Large intestine (tissue), 3 donors: Measurements from ENCODE around the gene SLC10A3. TPM values are rescaled to one million over a fixed set of nuclear protein-coding genes. Genes with fewer than 3 reads are reported as not detected.

Source experiments
- DNase-seq, 2 donors: peaks; one replicate each; pipeline versions ENCODE4 v3.0.0 to v3.0.0-alpha.2; 2013
- H3K27ac ChIP-seq: one replicate; pipeline ENCODE4 v1.5.1; 2013; ENCODE audit warnings: low read length
- H3K27me3 ChIP-seq: 2 replicates; pipeline ENCODE4 v1.6.1; 2013; ENCODE audit warnings: low read length; ENCODE audit not compliant: control insufficient read depth, insufficient read depth
- H3K36me3 ChIP-seq: 2 replicates; pipeline ENCODE4 v1.6.1; 2013; ENCODE audit warnings: low read length; ENCODE audit not compliant: control insufficient read depth, insufficient read depth
- H3K4me1 ChIP-seq: one replicate; pipeline ENCODE4 v1.6.1; 2013; ENCODE audit warnings: low read length; ENCODE audit not compliant: control insufficient read depth, insufficient read depth
- H3K4me3 ChIP-seq: one replicate; pipeline ENCODE4 v1.5.1; 2013; ENCODE audit warnings: low read length
- H3K9me3 ChIP-seq: one replicate; pipeline ENCODE4 v1.6.1; 2013; ENCODE audit warnings: mild to moderate bottlenecking, low read depth, low read length, moderate library complexity; ENCODE audit not compliant: control insufficient read depth
- WGBS: methylation state at CpG from one replicate; pipeline ENCODE4 v1.1.5; 2013; ENCODE audit warnings: low lambda C conversion rate; ENCODE audit not compliant: insufficient coverage; 5-methylcytosine and 5-hydroxymethylcytosine counted together
- polyA plus RNA-seq: library from polyadenylated mRNA; unstranded; fragments of 120-200 nt; gene quantifications from one replicate; pipeline ENCODE4 v1.2.1, GENCODE V29; 2013

SLC10A3 gene
- polyA plus RNA-seq, 1 donor = 21.1 TPM

GRCh38 chrX:154441984-154442707 is 48.3 kb downstream of the SLC10A3 start:
- no peaks in the 10 kb centered on the region for H3K9me3 ChIP-seq
- H3K4me1 ChIP-seq = peaks cover 10% of the 10 kb centered on the region
- H3K27ac ChIP-seq = no peak overlapping the region
- WGBS = no CpG with 5 or more reads among the region's 21 CpGs
- DNase-seq = no peak
- no peak overlapping the region for H3K4me3 ChIP-seq
- no peaks in the 10 kb centered on the region for H3K27me3 ChIP-seq
- H3K36me3 ChIP-seq = peaks cover 40% of the 10 kb centered on the region

- WGBS = no CpG with 5 or more reads among the region's 11 CpGs
- H3K4me3 ChIP-seq = no peak overlapping the region
- no peak overlapping the region for H3K27ac ChIP-seq
- peaks cover 10% of the 10 kb centered on the region for H3K4me1 ChIP-seq
- H3K9me3 ChIP-seq = no peaks in the 10 kb centered on the region
- no peaks in the 10 kb centered on the region for H3K27me3 ChIP-seq
- DNase-seq = no peak
- peaks cover 35% of the 10 kb centered on the region for H3K36me3 ChIP-seq
Observed at GRCh38 chrX:154441564-154441963, 48.9 kb downstream of the SLC10A3 start.

GRCh38 chrX:154440623-154441357 is 49.6 kb downstream of the SLC10A3 start:
- no peaks in the 10 kb centered on the region for H3K27me3 ChIP-seq
- H3K9me3 ChIP-seq = no peaks in the 10 kb centered on the region
- H3K4me1 ChIP-seq = peaks cover 13% of the 10 kb centered on the region
- H3K4me3 ChIP-seq = no peak overlapping the region
- H3K27ac ChIP-seq = no peak overlapping the region
- DNase-seq = no peak
- peaks cover 36% of the 10 kb centered on the region for H3K36me3 ChIP-seq
- WGBS = no CpG with 5 or more reads among the region's 17 CpGs

- H3K4me1 ChIP-seq = peaks cover 13% of the 10 kb centered on the region
- no CpG with 5 or more reads among the region's 18 CpGs for WGBS
- no peak for DNase-seq
- H3K4me3 ChIP-seq = no peak overlapping the region
- peaks cover 46% of the 10 kb centered on the region for H3K36me3 ChIP-seq
- no peaks in the 10 kb centered on the region for H3K27me3 ChIP-seq
- H3K27ac ChIP-seq = no peak overlapping the region
- no peaks in the 10 kb centered on the region for H3K9me3 ChIP-seq
Observed at GRCh38 chrX:154439841-154440240, 50.6 kb downstream of the SLC10A3 start.

GRCh38 chrX:154437971-154438893 is 52.2 kb downstream of the SLC10A3 start:
- WGBS = no CpG with 5 or more reads among the region's 28 CpGs
- no peak overlapping the region for H3K27ac ChIP-seq
- H3K36me3 ChIP-seq = peaks cover 57% of the 10 kb centered on the region
- no peaks in the 10 kb centered on the region for H3K9me3 ChIP-seq
- peak overlapping the region; percentile 60 for H3K4me3 ChIP-seq
- no peak for DNase-seq
- H3K27me3 ChIP-seq = no peaks in the 10 kb centered on the region
- peaks cover 10% of the 10 kb centered on the region for H3K4me1 ChIP-seq

Other genes starting within 250 kb of the SLC10A3 start
- not detected for gene OPN1MW3, start 233.0 kb downstream of the SLC10A3 start, polyA plus RNA-seq
- gene TEX28, start 195.5 kb downstream of the SLC10A3 start, polyA plus RNA-seq = not detected
- gene TKTL1, start 194.8 kb downstream of the SLC10A3 start, polyA plus RNA-seq = 0.19 TPM
- 468 TPM for gene FLNA, start 116.0 kb downstream of the SLC10A3 start, polyA plus RNA-seq
- 50.1 TPM for gene EMD, start 111.3 kb downstream of the SLC10A3 start, polyA plus RNA-seq
- gene RPL10, start 92.3 kb downstream of the SLC10A3 start, polyA plus RNA-seq = 5,173 TPM
- gene DNASE1L1, start 81.4 kb downstream of the SLC10A3 start, polyA plus RNA-seq = 26.2 TPM
- gene TAFAZZIN, start 79.1 kb downstream of the SLC10A3 start, polyA plus RNA-seq = 47.4 TPM
- 137 TPM for gene ATP6AP1, start 62.0 kb downstream of the SLC10A3 start, polyA plus RNA-seq
- 108 TPM for gene GDI1, start 53.5 kb downstream of the SLC10A3 start, polyA plus RNA-seq
- gene FAM50A, start 46.5 kb downstream of the SLC10A3 start, polyA plus RNA-seq = 71.3 TPM
- gene PLXNA3, start 32.3 kb downstream of the SLC10A3 start, polyA plus RNA-seq = 37.2 TPM
- 25.4 TPM for gene LAGE3, start 11.3 kb downstream of the SLC10A3 start, polyA plus RNA-seq
- gene UBL4A, start 4.0 kb downstream of the SLC10A3 start, polyA plus RNA-seq = 25.6 TPM
- gene FAM3A, start 25.6 kb upstream of the SLC10A3 start, polyA plus RNA-seq = 41.4 TPM
- 16.8 TPM for gene G6PD, start 56.2 kb upstream of the SLC10A3 start, polyA plus RNA-seq
- gene IKBKG, start 57.0 kb upstream of the SLC10A3 start, polyA plus RNA-seq = 16.4 TPM
- not detected for gene CTAG1A, start 94.5 kb upstream of the SLC10A3 start, polyA plus RNA-seq
- gene CTAG1B, start 128.7 kb upstream of the SLC10A3 start, polyA plus RNA-seq = not detected
- gene CTAG2, start 162.9 kb upstream of the SLC10A3 start, polyA plus RNA-seq = not detected